DMS 273 (cell line): ENCODE data around the gene SLC16A13.
"Not testable (repeated sequence)": the region's sequence is repeated elsewhere in the genome, so short reads cannot be mapped to it uniquely, and the experiment has no call there.

Source experiments
- DNase-seq: peaks from one replicate; lab custom pipeline; 2025; ENCODE audit not compliant: unreplicated experiment; lab: John Stamatoyannopoulos, UW

The SLC16A13 gene

DNA sequence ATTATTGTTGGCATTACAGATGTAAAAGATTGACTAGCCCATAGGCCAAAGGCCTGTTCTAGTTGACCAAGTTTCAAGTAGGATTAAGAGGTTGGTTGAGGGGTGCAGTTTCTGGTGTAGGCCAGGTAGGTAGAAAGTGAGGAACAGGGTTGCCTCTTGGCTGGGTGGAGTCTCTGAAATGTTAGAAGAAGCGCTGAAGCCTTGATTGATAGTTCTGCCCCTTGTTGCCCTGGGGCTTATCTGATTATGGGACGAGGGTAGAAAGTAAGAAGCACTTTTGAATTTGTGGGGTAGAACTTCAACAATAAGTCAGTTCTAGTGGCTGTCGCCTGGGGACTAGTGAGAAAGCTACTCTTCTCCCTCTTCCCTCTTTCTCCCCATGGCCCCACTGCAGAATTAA is 6.7 kb upstream of the SLC16A13 start:
- no peak for DNase-seq

DNA sequence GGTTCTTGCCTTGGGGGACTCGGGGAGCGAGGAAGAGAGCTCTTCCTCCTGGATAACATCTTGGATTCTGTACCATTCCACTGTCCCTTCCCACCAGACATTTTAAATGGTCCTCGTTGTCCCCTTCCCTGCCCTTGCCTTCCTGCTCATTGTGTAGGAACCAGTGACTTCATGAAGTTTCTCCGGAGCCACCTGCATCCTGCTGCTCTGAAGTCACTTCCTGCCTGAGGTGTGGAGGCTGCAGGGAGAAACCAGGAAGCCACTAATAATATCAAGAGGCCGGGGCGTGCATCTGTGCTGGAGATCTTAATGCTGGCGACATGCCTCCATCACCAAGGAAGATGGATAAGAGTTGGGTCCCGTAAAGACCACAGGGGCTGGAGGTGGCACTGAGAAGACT is 6.2 kb upstream of the SLC16A13 start:
- no peak for DNase-seq

DNA sequence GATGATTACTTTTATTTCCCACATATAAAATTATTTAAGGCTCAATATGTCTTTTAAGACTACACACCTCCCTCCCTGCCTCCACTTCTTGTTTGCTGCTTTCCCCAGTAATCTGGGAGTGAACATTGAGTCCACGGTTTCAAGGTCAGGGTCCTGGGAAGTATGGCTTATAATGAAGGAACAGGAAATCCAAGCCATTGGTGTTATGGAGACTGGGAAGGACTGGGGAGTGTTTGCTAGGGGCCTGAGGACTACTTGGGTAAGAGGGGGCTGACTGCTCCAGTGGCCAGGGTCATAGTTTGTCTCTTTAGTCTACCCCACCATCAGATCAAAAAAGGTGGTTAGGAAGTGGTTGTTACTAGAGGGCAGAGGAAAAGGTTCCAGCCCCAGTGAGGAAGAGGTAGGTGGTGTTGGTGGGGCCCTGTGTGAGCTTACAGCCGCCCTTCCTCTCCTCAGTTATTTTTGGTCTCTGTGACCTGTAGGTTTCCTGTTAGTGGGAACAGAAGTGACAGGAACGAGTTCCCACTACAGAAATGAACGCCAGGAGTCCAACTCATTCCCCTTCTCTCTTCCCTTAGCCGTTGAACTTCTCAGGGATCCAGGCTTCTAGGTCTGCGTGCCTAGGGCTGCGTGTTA is 742 bp upstream of the SLC16A13 start:
- DNase-seq = no peak

DNA sequence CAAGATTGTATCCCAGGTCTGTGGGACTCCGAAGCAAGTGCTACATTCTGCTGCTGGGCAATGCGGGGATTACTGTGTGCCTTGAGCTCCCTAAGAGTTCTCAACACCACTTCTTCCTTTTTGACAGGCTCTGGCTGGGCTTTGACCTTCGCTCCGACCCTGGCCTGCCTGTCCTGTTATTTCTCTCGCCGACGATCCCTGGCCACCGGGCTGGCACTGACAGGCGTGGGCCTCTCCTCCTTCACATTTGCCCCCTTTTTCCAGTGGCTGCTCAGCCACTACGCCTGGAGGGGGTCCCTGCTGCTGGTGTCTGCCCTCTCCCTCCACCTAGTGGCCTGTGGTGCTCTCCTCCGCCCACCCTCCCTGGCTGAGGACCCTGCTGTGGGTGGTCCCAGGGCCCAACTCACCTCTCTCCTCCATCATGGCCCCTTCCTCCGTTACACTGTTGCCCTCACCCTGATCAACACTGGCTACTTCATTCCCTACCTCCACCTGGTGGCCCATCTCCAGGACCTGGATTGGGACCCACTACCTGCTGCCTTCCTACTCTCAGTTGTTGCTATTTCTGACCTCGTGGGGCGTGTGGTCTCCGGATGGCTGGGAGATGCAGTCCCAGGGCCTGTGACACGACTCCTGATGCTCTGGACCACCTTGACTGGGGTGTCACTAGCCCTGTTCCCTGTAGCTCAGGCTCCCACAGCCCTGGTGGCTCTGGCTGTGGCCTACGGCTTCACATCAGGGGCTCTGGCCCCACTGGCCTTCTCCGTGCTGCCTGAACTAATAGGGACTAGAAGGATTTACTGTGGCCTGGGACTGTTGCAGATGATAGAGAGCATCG is 2.4 kb downstream of the SLC16A13 start:
- DNase-seq = no peak

DNA sequence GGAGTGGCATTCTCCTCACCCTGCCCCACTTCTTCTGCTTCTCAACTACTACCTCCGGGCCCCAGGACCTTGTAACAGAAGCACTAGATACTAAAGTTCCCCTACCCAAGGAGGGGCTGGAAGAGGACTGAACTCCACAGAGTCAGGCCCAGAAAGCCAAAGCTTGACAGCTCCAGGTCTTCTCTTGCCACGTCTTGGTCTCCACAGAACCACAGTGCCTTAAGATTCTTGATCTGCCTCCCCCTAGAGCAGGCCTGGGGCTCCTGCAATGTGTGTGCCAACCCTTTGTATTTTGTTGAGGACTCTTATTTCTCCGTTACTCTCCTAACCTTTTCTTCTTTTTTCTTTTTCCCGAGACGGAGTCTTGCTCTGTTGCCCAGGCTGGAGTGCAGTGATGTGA is 4.0 kb downstream of the SLC16A13 start:
- no peak for DNase-seq

DNA sequence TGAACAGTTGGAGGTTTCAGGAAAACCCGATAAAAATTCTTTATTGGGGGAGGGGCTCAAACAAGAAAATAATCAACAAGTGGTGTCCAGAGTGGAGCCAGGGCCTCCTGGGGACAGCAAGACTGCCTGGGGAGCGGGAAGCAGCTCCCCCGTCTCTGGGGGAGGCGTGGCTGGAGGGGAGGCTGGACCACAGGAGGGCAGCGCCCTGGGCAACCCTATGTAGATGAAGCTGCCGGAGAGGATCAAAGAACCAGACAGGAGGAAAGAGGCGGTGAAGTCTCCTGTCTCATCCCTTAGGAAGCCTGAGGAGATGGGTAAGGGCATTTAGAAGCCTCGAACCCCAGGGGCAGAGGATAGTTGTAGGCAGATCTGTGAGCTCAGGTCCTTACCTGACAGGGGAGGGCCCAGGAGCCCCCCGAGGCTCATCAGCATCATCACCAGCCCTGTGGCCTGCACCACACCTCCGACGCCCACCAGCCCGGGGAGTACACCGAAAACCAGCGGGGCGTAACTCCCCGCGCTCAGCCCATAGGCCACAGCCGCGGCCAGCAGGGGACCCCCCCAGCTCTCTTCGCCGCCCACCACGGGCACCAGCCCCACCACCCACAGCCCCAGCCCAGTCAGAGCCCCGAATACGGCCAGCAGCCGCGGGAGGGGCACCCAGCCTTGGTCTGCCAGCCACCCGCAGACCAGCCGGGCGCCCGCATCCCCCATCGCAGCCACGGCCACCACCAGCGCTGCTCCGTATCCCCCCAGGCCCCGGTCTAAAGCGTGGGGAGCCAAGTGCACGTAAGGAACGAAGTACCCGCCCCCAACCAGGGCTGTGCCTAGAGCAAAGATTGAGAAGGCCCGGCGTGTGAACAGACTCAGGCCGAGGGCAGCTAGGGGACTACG is 6.0 kb downstream of the SLC16A13 start:
- DNase-seq = no peak

DNA sequence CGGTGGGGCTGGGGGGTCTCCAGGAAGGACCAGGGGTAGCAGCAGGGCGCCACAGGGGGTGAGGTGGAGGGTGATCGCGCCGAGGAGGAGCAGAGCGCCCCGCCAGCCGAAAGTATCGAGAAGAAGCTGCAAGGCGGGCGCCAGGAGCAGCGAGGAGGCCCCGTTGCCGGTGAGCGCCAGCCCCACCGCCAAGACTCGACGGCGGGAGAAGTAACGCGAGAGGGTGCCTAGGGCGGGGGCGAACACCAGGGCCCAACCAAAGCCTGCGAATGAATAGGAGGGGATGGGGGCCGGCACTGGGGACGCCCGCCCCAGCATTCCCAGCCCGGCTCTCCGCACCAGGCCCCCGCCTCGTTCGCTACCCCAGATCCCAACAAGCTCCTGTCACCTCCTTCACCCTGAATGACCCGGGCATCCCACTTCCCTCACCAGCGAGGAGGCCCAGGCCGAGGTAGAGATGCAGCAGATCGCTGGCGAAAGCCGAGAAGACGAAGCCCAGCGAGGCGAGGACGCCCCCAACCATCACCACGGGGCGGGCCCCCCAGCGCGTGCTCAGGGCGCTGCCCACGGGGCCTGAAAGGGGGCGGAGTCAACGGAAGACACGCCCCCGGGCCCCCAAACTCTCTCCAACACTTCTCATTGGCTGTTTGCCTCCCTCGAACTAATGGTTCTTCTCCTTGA is 6.8 kb downstream of the SLC16A13 start:
- peak; percentile 31 for DNase-seq

DNA sequence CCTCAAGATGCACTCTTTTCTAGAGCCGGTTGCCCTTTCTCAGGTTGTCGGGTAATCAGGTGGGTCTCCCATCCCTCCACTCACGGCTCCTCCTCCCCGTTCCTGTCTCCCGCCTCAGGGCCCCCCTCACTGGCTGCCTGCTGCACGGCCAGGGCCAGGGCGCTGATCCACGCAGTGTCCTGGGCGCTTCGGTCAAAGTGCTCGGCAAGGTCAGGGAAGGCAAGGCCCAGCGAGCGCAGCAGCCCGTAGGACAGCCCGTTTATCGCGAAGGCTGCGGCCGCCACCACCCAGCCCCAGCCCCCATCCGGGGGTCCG is 7.3 kb downstream of the SLC16A13 start:
- no peak for DNase-seq

DNA sequence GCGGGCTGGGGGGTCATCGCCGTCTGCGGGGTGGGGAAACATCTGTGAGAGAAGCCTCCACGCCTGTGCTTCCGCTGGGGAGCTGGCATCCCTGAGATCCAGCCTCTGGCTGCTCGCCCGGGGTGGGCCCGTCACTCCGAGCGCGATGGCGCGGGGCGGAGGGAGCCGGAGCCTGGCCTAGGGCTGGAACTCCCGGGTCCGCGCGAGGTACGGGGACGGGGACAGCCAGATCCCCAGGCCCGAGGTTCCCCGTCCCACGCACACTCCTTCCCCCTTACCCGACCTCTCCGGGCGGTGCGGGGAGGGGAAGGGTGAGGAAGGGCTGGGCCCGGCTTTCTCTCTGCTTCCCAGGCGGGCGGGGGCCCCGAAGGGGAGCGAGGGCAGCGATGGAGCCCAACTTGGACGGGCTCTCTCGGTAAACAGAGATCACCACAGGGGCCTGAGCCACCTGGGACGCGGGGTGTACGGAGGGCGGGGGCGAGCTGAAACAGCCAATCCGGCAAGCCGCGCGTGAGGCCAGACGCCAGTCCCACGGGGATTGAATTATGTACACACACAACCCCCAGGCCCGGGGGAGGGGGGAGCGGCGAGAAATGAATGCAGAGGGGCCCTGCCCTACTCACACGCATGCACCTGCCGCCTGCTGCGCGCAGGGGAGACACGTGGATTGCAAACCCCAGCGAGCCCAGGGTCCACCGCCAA is 7.8 kb downstream of the SLC16A13 start, which contains the start of gene SLC16A11:
SLC16A11 (minus strand) TSS at position 596 of the 702 bp plus-strand sequence; CDS start at position 17, 579 bp downstream.
- DNase-seq = peak; percentile 68

DNA sequence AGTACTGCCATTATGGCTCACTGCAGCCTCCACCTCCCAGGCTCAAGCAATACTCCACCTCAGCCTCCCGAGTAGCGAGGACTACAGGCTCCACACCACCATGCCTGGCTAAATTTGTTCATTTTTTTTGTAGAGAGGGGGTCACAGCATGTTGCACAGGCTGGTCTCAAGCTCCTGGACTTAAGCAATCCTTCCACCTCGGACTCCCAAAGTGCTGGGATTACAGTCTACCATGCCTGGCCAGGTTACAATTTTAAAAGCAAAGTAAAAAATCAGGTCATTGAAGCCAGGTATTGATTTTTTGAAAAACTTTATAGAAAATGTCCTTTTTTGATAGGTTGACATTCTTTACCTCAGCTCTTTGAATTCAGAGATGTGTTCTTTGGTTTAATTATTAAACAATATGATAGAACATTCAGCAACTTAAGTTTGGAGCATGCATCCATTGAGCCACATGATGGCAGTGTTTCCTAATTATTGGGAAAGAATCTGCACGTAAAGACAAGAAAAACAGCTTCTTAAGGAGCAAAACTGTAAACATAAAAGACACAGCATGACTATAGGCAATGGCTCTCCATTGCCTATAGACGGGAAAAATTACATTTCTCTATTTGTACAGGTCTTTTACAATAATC is 9.8 kb downstream of the SLC16A13 start:
- peak; percentile 69 for DNase-seq

DNA sequence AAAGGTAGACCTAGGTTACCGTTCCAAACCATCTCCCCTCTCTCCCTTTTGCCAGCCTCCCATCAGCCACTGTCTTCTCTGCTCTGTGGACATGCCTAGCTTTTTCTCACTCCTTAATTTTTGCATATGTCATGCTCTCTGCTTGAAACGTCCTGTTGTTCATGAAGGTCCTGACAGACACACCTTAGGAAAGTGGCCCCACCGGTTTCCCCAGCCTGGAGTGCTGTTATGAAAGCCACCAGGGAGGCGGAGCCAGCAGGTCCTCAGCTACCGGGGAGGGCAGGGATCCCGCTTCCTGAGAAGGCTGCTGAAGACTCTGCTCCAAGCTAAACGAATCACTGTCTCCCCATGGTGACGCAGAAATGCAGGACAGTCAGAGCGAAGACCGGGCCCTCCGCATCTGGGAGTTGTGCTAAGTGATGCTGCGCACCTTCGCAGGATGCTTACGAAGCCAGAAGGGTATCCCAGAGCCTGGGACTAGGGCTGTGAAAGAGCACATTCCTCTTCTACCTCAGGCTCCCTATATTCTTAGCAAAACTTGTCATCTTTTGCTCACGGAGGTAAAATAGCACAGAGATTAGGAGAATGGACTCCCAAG is 10.4 kb downstream of the SLC16A13 start:
- DNase-seq = no peak

DNA sequence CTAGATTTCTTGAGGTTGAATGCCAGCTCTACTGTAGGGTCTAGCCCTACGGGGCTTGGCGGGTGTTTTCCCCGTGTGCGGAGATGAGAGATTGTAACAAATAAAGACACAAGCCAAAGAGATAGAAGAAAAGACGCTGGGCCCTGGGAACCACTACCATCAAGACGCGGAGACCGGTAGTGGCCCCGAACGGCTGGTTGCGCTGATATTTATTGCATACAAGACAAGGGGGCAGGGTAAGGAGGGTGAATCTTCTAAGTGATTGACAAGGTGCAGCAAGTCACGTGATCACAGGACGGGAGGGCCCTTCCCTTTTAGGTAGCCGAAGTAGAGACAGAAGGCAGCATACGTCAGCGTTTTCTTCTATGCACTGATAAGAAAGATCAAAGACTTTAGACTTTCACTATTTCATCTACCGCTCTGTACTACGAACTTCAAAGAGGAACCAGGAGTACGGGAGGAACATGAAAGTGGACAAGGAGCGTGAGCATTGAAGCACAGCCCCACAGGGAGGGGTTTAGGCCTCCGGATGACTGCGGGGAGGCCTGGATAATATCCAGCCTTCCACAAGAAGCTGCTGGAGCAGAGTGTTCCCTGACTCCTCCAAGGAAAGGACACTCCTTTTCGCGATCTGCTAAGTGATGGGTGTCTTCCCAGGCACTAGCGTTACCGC is 11.0 kb downstream of the SLC16A13 start:
- not testable (repeated sequence) for DNase-seq

DNA sequence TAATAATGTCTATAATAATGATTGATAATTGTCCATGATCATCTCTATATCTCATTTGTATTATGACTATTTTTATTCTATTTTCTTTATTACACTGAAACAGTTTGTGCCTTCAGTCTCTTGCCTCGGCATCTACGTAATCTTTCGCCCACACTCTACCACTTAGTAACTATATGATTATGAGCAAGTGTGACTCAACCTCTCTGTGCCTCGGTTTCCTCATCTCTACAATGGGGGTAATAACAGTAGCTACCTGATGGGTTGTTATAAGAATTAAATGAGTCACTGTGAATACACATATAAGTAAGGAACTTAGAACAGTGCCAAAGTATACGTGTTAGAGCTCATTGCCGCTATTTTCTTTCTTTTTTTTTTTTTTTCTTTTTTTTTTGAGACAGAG is 11.8 kb downstream of the SLC16A13 start:
- DNase-seq = no peak

DNA sequence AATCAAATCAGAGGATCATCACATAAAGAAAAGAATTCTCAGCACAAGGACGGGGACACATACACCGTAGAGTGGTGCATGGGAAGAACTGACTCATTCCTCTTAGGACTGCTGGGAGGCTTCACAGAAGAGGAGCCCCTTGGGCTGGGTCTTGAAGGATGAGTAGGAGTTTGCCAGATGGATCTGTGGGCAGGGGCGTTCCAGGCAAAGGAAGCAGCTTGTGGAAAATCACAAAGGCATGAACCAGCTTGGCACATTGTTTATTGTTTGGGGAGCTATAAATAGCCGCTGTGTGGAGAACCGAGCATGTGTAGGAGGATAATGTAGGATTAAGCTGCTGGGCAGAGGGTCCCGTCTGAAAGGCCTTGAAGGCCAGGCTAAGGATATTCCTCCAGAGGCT is 13.2 kb downstream of the SLC16A13 start:
- no peak for DNase-seq

DNA sequence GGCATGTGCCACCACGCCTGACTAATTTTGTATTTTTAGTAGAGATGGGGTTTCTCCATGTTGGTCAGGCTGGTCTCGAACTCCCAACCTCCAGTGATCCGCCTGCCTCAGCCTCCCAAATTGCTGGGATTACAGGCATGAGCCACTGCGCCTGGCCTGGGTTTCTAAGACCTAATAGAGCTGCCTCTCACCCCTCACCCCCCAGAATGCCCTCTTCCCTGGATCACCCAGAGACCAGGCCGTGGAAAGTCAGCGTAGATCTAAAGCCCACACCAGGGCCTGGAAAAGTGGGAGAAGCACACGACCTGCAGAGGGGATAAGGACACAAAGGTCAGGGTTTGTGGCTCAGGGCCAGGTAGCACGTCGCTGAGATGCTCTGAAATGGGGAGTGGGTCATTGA is 14.8 kb downstream of the SLC16A13 start:
- DNase-seq = not testable (repeated sequence)

DNA sequence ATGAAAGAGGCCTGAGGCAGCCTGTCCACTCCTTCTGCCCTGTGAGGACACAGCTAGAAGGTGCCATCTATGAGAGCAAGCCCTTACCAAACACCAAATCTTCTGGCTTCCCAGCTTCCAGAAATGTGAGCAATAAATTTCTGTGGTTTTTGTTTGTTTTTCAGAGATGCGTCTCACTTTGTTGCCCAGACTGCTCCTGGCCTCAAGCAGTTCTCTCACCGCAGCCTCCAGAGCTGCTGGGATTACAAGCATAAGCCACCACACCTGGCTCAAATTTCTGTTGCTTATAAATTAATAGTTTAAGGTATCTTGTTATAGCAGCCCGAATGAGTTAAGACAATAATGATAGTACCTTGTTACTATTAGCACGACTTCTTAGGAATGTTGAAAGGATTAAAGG is 20.6 kb downstream of the SLC16A13 start:
- no peak for DNase-seq

DNA sequence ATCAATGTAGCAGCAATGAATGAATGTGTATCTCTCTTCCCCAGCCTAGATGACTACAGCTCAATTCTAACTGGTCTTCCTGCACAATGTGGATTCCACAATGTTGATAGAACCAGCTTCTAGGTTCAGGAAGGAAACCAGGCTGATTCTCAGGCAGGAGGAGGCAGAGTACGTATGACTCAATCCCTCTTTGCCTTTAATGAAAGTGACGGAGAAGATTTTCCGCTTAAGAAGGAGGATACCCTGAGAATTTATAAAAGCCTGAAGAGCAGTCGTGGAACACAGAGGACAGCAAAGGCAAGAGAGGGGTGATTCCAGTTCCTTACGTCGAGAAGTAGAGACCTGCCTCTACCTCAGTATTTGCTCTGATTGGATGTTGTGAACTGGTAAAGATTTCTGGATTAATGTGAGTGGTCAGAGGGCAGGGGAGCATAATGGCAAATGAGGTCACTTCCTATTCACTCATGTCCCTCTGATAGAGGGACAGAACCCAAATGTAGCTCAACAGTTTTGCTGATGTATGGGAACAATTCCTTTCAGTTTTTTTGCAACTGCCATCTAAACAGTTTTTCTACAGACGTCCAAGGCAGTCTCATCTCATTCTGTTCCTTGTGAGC is 23.1 kb downstream of the SLC16A13 start:
- no peak for DNase-seq

DNA sequence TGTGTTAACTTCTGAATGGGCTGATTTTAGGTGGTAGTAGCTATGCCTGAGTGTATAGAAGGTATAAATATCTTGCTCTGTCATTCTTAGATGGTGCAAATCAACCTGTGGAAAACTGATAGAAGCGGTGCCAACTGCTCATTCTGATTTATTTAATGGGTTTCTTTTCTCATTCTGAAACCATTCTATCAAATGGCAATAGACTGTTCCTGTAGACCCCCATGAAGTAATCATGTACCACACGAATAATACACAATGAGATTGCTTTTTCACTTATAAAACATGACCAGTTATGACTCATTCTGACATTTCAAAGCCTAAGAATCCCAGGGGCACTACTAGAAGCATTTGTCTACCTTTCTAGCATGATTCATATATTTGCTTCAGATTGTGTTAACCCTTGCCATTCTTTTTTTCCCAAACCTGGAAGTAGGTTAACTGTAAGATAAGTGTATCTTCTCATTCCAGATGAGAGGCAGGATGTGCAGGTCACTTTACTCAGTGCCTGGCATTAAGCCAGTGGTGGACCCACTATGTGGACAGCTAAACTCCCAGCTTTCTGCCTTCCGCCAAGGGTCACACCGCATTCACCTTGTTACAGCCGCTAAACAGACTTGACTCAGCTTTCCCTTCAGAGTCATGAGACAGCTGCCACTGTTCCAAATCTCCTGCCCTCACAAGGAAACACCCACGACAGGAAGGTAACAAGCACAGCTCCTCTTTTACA is 24.5 kb downstream of the SLC16A13 start:
- DNase-seq = no peak
